Loucy (cell line): ENCODE data around the gene ZNF92.

Experiments
- EZH2phosphoT487 ChIP-seq: fragments of 200-600 bp; IDR thresholded peaks from 2 replicates; pipeline ENCODE4 v1.6.1; 2018; ENCODE audit warnings: antibody characterized with exemption, mild to moderate bottlenecking, moderate library complexity, borderline replicate concordance
- TF ChIP-seq, protein P1 (sequence below): fragments of 200-600 bp; sonication (generic); conservative IDR thresholded peaks from 2 replicates; pipeline ENCODE4 v1.5.1; 2014; ENCODE audit warnings: mild to moderate bottlenecking, antibody characterized with exemption, low read length

DNA sequence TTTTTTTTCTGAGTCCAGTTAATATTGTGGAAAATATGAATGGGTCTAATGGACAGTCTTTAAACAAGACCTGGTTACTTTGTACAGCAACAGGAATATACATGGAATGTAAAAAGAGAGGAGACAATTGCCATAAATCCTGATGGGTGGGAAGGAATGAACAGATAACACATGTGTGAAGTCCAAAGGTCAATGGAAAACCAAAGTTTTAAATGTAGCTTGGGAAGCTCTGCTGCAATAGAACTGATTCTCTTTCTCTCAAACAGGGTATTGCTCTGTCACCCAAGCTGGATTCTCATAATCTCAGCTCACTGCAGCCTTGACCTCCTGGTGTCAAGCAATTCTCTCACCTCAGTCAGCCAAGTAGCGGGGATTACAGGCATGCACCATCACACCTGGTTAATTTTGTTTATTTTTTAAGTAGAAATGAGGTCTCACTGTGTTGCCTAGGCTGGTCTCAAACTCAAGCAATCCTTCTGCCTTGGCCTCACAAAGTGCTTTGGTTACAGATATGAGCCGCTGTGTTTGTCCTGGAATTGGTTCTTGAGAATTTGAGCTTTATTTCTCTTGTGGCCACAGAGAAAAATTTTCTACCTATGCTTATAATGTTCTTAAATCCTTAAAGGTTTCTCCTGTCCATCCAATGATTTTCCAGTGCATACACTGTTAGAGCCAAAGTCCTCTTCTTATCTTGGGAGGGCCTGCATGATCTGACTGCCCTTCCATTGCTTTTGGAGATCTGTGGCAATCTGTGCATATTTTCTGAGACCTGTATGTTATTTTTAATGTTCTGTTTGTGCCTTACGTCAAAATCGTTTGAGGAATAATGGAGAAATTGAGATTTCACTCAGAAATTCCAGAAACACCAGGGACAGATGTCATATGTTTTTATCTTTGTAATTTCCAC, 30.7 kb upstream of the ZNF92 start:
- TF ChIP-seq EZH2phosphoT487 = no peak
- TF ChIP-seq, protein P1, sequence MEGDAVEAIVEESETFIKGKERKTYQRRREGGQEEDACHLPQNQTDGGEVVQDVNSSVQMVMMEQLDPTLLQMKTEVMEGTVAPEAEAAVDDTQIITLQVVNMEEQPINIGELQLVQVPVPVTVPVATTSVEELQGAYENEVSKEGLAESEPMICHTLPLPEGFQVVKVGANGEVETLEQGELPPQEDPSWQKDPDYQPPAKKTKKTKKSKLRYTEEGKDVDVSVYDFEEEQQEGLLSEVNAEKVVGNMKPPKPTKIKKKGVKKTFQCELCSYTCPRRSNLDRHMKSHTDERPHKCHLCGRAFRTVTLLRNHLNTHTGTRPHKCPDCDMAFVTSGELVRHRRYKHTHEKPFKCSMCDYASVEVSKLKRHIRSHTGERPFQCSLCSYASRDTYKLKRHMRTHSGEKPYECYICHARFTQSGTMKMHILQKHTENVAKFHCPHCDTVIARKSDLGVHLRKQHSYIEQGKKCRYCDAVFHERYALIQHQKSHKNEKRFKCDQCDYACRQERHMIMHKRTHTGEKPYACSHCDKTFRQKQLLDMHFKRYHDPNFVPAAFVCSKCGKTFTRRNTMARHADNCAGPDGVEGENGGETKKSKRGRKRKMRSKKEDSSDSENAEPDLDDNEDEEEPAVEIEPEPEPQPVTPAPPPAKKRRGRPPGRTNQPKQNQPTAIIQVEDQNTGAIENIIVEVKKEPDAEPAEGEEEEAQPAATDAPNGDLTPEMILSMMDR = no peak
